ENCODE measurements around the gene ZAP70.

GRCh38 chr2:97736185-97736584, 22.8 kb downstream of the ZAP70 start:
- no peak for TF ChIP-seq CTCF (IDR thresholded peaks at IDR 0.05; ENCODE audit: extremely low read depth in 1 of 2, insufficient read depth in 1 of 2, low read depth in 1 of 2, low read length in 2 of 2)
- no peak for TF ChIP-seq POLR2AphosphoS5 (IDR thresholded peaks at IDR 0.05; ENCODE audit: insufficient read depth, low read depth, low read length)
- no peak for TF ChIP-seq MAX (IDR thresholded peaks at IDR 0.05; ENCODE audit: insufficient read depth, insufficient read length)
- TF ChIP-seq POLR2A (IDR thresholded peaks at IDR 0.05; ENCODE audit: low read depth, low read length) = no peak
- no peak for TF ChIP-seq JUN (IDR thresholded peaks at IDR 0.05; ENCODE audit: borderline replicate concordance, insufficient read depth, insufficient read length, low read depth)
- no peak for TF ChIP-seq EZH2 (IDR thresholded peaks at IDR 0.05; ENCODE audit: borderline replicate concordance, low read depth, low read length, severe bottlenecking)
- TF ChIP-seq MYC (IDR thresholded peaks at IDR 0.05; ENCODE audit: low read depth, low read length) = no peak
- no peak for TF ChIP-seq GATA2 (IDR thresholded peaks at IDR 0.05; ENCODE audit: insufficient read depth, insufficient read length, low read depth, low read length)
